Jurkat, Clone E6-1 (cell line): ENCODE data around the gene CCDC7.
A peak's percentile ranks its signal among the peaks of the same experiment; 100 is the strongest.
"Not testable (repeated sequence)": the region's sequence is repeated elsewhere in the genome, so short reads cannot be mapped to it uniquely, and the experiment has no call there.

Experiments
- DNase-seq: peaks from one replicate; pipeline ENCODE4 v3.0.0-alpha.2; 2011; ENCODE audit warnings: low read depth, low spot score
- H3K4me3 ChIP-seq: 2 replicates; pipeline ENCODE4 v1.5.1; 2011; ENCODE audit warnings: mild to moderate bottlenecking, low read length, control low read depth, moderate library complexity

The CCDC7 gene

GRCh38 chr10:32538256-32538655, 92.3 kb downstream of the CCDC7 start:
- no peak for DNase-seq

GRCh38 chr10:32540691-32541470, 94.9 kb downstream of the CCDC7 start:
- no peak for DNase-seq
- H3K4me3 ChIP-seq = no peak overlapping the region

More at GRCh38 chr10:32538256-32538655, 92.3 kb downstream of the CCDC7 start:
- no peak overlapping the region for H3K4me3 ChIP-seq

GRCh38 chr10:32548208-32548607, 102.3 kb downstream of the CCDC7 start:
- DNase-seq = no peak
- no peak overlapping the region for H3K4me3 ChIP-seq

- no peak for DNase-seq
- no peak overlapping the region for H3K4me3 ChIP-seq
These were observed 110.9 kb downstream of the CCDC7 start for GRCh38 chr10:32556783-32557395.

GRCh38 chr10:32562695-32563094, 116.8 kb downstream of the CCDC7 start:
- DNase-seq, H3K4me3 ChIP-seq: not testable (repeated sequence)

GRCh38 chr10:32577448-32577847, 131.5 kb downstream of the CCDC7 start:
- H3K4me3 ChIP-seq = no peak overlapping the region
- DNase-seq = no peak

GRCh38 chr10:32582946-32583345, 137.0 kb downstream of the CCDC7 start:
- no peak overlapping the region for H3K4me3 ChIP-seq
- no peak for DNase-seq

GRCh38 chr10:32598022-32598421, 152.1 kb downstream of the CCDC7 start:
- not testable (repeated sequence) for H3K4me3 ChIP-seq, DNase-seq

GRCh38 chr10:32600317-32600716, 154.4 kb downstream of the CCDC7 start:
- no peak overlapping the region for H3K4me3 ChIP-seq
- DNase-seq = no peak

- DNase-seq = not testable (repeated sequence)
These were observed 155.6 kb downstream of the CCDC7 start for GRCh38 chr10:32601562-32601961.

GRCh38 chr10:32605787-32606186, 159.8 kb downstream of the CCDC7 start:
- no peak overlapping the region for H3K4me3 ChIP-seq
- DNase-seq = no peak

More at GRCh38 chr10:32601562-32601961, 155.6 kb downstream of the CCDC7 start:
- H3K4me3 ChIP-seq = not testable (repeated sequence)

GRCh38 chr10:32610543-32610942, 164.6 kb downstream of the CCDC7 start:
- DNase-seq, H3K4me3 ChIP-seq: not testable (repeated sequence)

- no peak for DNase-seq
- no peak overlapping the region for H3K4me3 ChIP-seq
These were observed 170.5 kb downstream of the CCDC7 start for GRCh38 chr10:32616438-32616837.

- peak; percentile 40 for DNase-seq
- no peak overlapping the region for H3K4me3 ChIP-seq
These were observed 172.5 kb downstream of the CCDC7 start for GRCh38 chr10:32618482-32618881.

GRCh38 chr10:32621969-32622368, 176.0 kb downstream of the CCDC7 start:
- DNase-seq = no peak

GRCh38 chr10:32622409-32622808, 176.5 kb downstream of the CCDC7 start:
- H3K4me3 ChIP-seq = no peak overlapping the region
- no peak for DNase-seq

More at GRCh38 chr10:32621969-32622368, 176.0 kb downstream of the CCDC7 start:
- H3K4me3 ChIP-seq = no peak overlapping the region

GRCh38 chr10:32627183-32627582, 181.2 kb downstream of the CCDC7 start:
- H3K4me3 ChIP-seq = no peak overlapping the region
- no peak for DNase-seq

- no peak for DNase-seq
- H3K4me3 ChIP-seq = no peak overlapping the region
These were observed 184.0 kb downstream of the CCDC7 start for GRCh38 chr10:32629910-32630309.

GRCh38 chr10:32646535-32646934, 200.6 kb downstream of the CCDC7 start:
- DNase-seq = no peak
- no peak overlapping the region for H3K4me3 ChIP-seq

GRCh38 chr10:32650246-32650655, 204.3 kb downstream of the CCDC7 start:
- no peak overlapping the region for H3K4me3 ChIP-seq
- DNase-seq = peak; percentile 92
